HPDE6-E6E7 (cell line): ENCODE data around the gene SCN8A.
"Not testable (repeated sequence)": the region's sequence is repeated elsewhere in the genome, so short reads cannot be mapped to it uniquely, and the experiment has no call there.

Experiments used
- DNase-seq: peaks from one replicate; pipeline ENCODE4 v3.0.0; 2011; ENCODE audit warnings: missing footprints; ENCODE audit errors: extremely low spot score

SCN8A gene

GRCh38 chr12:51766067-51766676, 175.1 kb downstream of the SCN8A start:
- no peak for DNase-seq

- DNase-seq = no peak
Observed at GRCh38 chr12:51771008-51771407, 180.0 kb downstream of the SCN8A start.

GRCh38 chr12:51773145-51773869, 182.3 kb downstream of the SCN8A start:
- no peak for DNase-seq

GRCh38 chr12:51774933-51775332, 183.9 kb downstream of the SCN8A start:
- DNase-seq = no peak

GRCh38 chr12:51777457-51777856, 186.4 kb downstream of the SCN8A start:
- DNase-seq = no peak

- no peak for DNase-seq
Observed at GRCh38 chr12:51777973-51778372, 186.9 kb downstream of the SCN8A start.

GRCh38 chr12:51779876-51780275, 188.8 kb downstream of the SCN8A start:
- DNase-seq = no peak

- DNase-seq = no peak
Observed at GRCh38 chr12:51784688-51785087, 193.7 kb downstream of the SCN8A start.

GRCh38 chr12:51785906-51786305, 194.9 kb downstream of the SCN8A start:
- no peak for DNase-seq

GRCh38 chr12:51788876-51789275, 197.8 kb downstream of the SCN8A start:
- no peak for DNase-seq

- DNase-seq = no peak
Observed at GRCh38 chr12:51792417-51792816, 201.4 kb downstream of the SCN8A start.

GRCh38 chr12:51793201-51793600, 202.2 kb downstream of the SCN8A start:
- no peak for DNase-seq

GRCh38 chr12:51797301-51797700, 206.3 kb downstream of the SCN8A start:
- no peak for DNase-seq

- DNase-seq = not testable (repeated sequence)
Observed at GRCh38 chr12:51798051-51798450, 207.0 kb downstream of the SCN8A start.

GRCh38 chr12:51798501-51798900, 207.5 kb downstream of the SCN8A start:
- DNase-seq = no peak

- no peak for DNase-seq
Observed at GRCh38 chr12:51801027-51801426, 210.0 kb downstream of the SCN8A start.

GRCh38 chr12:51806896-51807295, 215.9 kb downstream of the SCN8A start:
- no peak for DNase-seq

GRCh38 chr12:51809193-51809592, 218.2 kb downstream of the SCN8A start:
- DNase-seq = no peak

GRCh38 chr12:51811203-51812202, 220.5 kb downstream of the SCN8A start:
- DNase-seq = no peak

GRCh38 chr12:51812871-51813270, 221.8 kb downstream of the SCN8A start:
- no peak for DNase-seq

GRCh38 chr12:51813931-51814310, 222.9 kb downstream of the SCN8A start:
- no peak for DNase-seq

GRCh38 chr12:51814311-51815088, 223.5 kb downstream of the SCN8A start:
- DNase-seq = peak; percentile 27
